Measurements from ENCODE around the gene CAPN12.
"Not testable (repeated sequence)": the region's sequence is repeated elsewhere in the genome, so short reads cannot be mapped to it uniquely, and the experiment has no call there.

CAPN12 gene

GRCh38 chr19:38744298-38744681, at the start of gene CAPN12:
Gene CAPN12, minus strand, starts transcription at chr19:38744474. Its CDS starts 309 bp downstream, at chr19:38744165.
- Histone ChIP-seq H3K27ac (no peak within 1 kb of the TSS), H3K27me3 (peaks cover 4% of the 10 kb centered on the region), H3K36me3 (no peaks in the 10 kb centered on the region), H3K9me3 (no peaks in the 10 kb centered on the region), H3K4me1 (ENCODE audit: control insufficient read depth in 1 of 2, insufficient read depth in 1 of 2, low read depth in 1 of 2, low read length in 1 of 2) (no peaks in the 10 kb centered on the region), H3K4me3 (ENCODE audit: low read depth in 1 of 2, low read length in 1 of 2) (no peak within 1 kb of the TSS)
- TF ChIP-seq CTCF (IDR thresholded peaks at IDR 0.05) = no peak

- TF ChIP-seq CTCF (IDR thresholded peaks at IDR 0.05) = no peak
- H3K4me1 ChIP-seq (ENCODE audit: control insufficient read depth in 1 of 2, insufficient read depth in 1 of 2, low read depth in 1 of 2, low read length in 1 of 2) = peaks cover 6% of the 10 kb centered on the region in 2 experiments
- H3K27me3 ChIP-seq = peaks cover 23% of the 10 kb centered on the region
- H3K4me3 ChIP-seq (ENCODE audit: low read depth in 1 of 2, low read length in 1 of 2) = no peak overlapping the region
- no peaks in the 10 kb centered on the region for H3K9me3 ChIP-seq
- no peak overlapping the region for H3K27ac ChIP-seq
- H3K36me3 ChIP-seq = no peaks in the 10 kb centered on the region
These were observed 49.4 kb upstream of the CAPN12 start for GRCh38 chr19:38793671-38794070.

GRCh38 chr19:38793177-38793576, 48.9 kb upstream of the CAPN12 start:
- Histone ChIP-seq H3K36me3 (no peaks in the 10 kb centered on the region), H3K4me1 (ENCODE audit: control insufficient read depth in 1 of 2, insufficient read depth in 1 of 2, low read depth in 1 of 2, low read length in 1 of 2) (peaks cover 6% of the 10 kb centered on the region in 2 experiments), H3K27me3 (peaks cover 23% of the 10 kb centered on the region), H3K4me3 (ENCODE audit: low read depth in 1 of 2, low read length in 1 of 2) (no peak overlapping the region), H3K27ac (no peak overlapping the region), H3K9me3 (no peaks in the 10 kb centered on the region)
- TF ChIP-seq CTCF (IDR thresholded peaks at IDR 0.05) = no peak

- peak overlapping the region; percentile 20 to 35 for H3K4me3 ChIP-seq (ENCODE audit: low read depth in 1 of 2, low read length in 1 of 2)
- H3K27me3 ChIP-seq = peaks cover 23% of the 10 kb centered on the region
- TF ChIP-seq CTCF (IDR thresholded peaks at IDR 0.05) = no peak
- no peaks in the 10 kb centered on the region for H3K36me3 ChIP-seq
- H3K4me1 ChIP-seq (ENCODE audit: control insufficient read depth in 1 of 2, insufficient read depth in 1 of 2, low read depth in 1 of 2, low read length in 1 of 2) = peaks cover 6% of the 10 kb centered on the region in 2 experiments
- no peaks in the 10 kb centered on the region for H3K9me3 ChIP-seq
- no peak overlapping the region for H3K27ac ChIP-seq
These were observed 48.2 kb upstream of the CAPN12 start for GRCh38 chr19:38792250-38793111.

- not testable (repeated sequence) for H3K9me3 ChIP-seq; H3K36me3 ChIP-seq; H3K4me1 ChIP-seq (ENCODE audit: control insufficient read depth in 1 of 2, insufficient read depth in 1 of 2, low read depth in 1 of 2, low read length in 1 of 2); H3K27ac ChIP-seq
- peaks cover 23% of the 10 kb centered on the region for H3K27me3 ChIP-seq
- H3K4me3 ChIP-seq (ENCODE audit: low read depth in 1 of 2, low read length in 1 of 2) = peak overlapping the region in 1 of 2 experiments; percentile 23
These were observed 47.3 kb upstream of the CAPN12 start for GRCh38 chr19:38791451-38792064.

- Histone ChIP-seq H3K27me3 (peaks cover 23% of the 10 kb centered on the region), H3K4me3 (ENCODE audit: low read depth in 1 of 2, low read length in 1 of 2) (peak overlapping the region in 1 of 2 experiments; percentile 23)
- H3K27ac ChIP-seq; H3K4me1 ChIP-seq (ENCODE audit: control insufficient read depth in 1 of 2, insufficient read depth in 1 of 2, low read depth in 1 of 2, low read length in 1 of 2); H3K9me3 ChIP-seq; H3K36me3 ChIP-seq: not testable (repeated sequence)
These were observed 46.5 kb upstream of the CAPN12 start for GRCh38 chr19:38790507-38791403.
